Activated T-helper 17 cell treated with anti-CD3 and anti-CD28 coated beads, Interleukin-2, amount 50 U/mL, for 72 hours (primary cell): Measurements from ENCODE around the gene CAPN7. TPM values are rescaled to one million over a fixed set of nuclear protein-coding genes. Genes with fewer than 3 reads are reported as not detected.
"Not testable (repeated sequence)": the region's sequence is repeated elsewhere in the genome, so short reads cannot be mapped to it uniquely, and the experiment has no call there.

Experiments
- ATAC-seq: fragments of 150-1000 bp; cut with Tn5 transposase; replicated peaks from 2 replicates; pipeline ENCODE4 v1.10.0; 2021; ENCODE audit warnings: mild to moderate bottlenecking, moderate library complexity
- H3K27ac Mint-ChIP-seq: one replicate; pipeline ENCODE4 v1.8.0; 2022; ENCODE audit warnings: mixed read lengths
- H3K27me3 Mint-ChIP-seq: one replicate; pipeline ENCODE4 v1.8.0; 2022; ENCODE audit warnings: mixed read lengths
- H3K36me3 Mint-ChIP-seq: one replicate; pipeline ENCODE4 v1.8.0; 2022; ENCODE audit warnings: low read depth, mild to moderate bottlenecking, mixed read lengths
- H3K4me1 Mint-ChIP-seq: one replicate; pipeline ENCODE4 v1.8.0; 2022; ENCODE audit warnings: mixed read lengths
- H3K4me3 Mint-ChIP-seq: one replicate; pipeline ENCODE4 v1.8.0; 2022; ENCODE audit warnings: mild to moderate bottlenecking, mixed read lengths
- H3K9me3 Mint-ChIP-seq: one replicate; pipeline ENCODE4 v1.8.0; 2022; ENCODE audit warnings: mixed read lengths
- total RNA-seq, 2 donors: library from RNA; stranded (reverse); gene quantifications; one replicate each; pipeline ENCODE4 v1.2.3, GENCODE V29; 2022

CAPN7 gene
- total RNA-seq, 2 donors from 2014 or later, result 32.3 to 38.9 TPM

DNA sequence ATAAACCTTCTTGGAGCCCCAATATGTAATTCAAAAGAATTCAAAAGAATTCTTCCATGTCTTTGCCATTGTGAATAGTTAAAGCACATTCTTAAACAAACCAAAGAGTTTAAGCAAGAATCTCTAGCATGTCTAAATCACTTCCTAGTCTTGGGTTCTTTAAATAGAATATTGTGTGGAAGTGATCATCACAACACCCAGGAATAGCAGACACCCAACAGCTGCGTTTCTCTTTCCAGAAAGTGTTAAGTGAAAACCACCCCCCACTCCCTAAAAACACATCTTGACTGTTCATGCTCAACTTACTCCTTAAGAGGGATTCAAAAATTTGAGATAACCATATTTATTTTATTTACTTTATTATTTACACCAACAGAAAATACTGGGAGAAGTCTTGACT is 24.1 kb upstream of the CAPN7 start:
- no peak for ATAC-seq
- no peak overlapping the region for H3K27ac Mint-ChIP-seq
- H3K4me1 Mint-ChIP-seq, result no peaks in the 10 kb centered on the region
- H3K9me3 Mint-ChIP-seq, result no peaks in the 10 kb centered on the region
- H3K27me3 Mint-ChIP-seq, result peaks cover 12% of the 10 kb centered on the region
- no peak overlapping the region for H3K4me3 Mint-ChIP-seq
- no peaks in the 10 kb centered on the region for H3K36me3 Mint-ChIP-seq

DNA sequence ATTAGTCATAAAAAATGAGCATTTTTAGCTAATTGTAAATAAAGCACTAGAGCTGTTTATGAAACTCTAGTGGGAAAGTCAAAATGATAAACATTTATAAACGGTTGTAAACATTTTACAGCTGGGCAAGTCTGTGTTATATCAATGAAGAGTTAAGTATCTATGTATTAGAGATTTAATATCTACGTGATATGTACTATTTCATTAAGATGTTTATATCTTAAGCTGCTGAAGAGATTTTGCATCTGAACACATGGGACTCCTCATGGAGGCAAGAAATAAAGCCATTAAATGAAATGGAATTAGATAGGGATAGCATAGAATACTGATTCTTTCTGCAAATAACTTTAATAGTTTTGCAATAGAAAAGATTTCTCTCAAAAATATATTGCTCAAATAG is 23.0 kb upstream of the CAPN7 start:
- H3K27ac Mint-ChIP-seq, result no peak overlapping the region

DNA sequence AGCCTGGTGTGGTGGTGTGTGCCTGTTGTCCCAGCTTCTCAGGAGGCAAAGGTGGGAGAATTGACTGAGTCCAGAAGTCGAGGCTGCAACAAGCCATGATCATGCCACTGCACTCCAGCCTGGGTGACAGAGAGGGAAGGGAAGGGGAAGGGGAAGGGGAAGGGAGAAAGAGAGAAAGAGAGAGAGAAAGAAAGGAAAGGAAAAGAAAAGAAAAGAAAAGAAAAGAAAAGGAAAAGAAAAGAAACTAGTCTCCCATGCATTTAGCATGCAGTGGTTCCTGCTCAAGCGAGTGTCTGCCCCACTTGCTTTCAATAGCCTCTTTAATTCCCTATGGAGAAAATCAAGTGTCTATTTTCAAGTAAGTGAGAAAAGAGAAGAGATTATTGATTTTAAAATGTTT is 20.6 kb upstream of the CAPN7 start:
- H3K4me1 Mint-ChIP-seq, result no peaks in the 10 kb centered on the region
- no peaks in the 10 kb centered on the region for H3K9me3 Mint-ChIP-seq
- peaks cover 5% of the 10 kb centered on the region for H3K27me3 Mint-ChIP-seq
- H3K4me3 Mint-ChIP-seq, result no peak overlapping the region
- H3K27ac Mint-ChIP-seq, result no peak overlapping the region
- ATAC-seq, result no peak
- no peaks in the 10 kb centered on the region for H3K36me3 Mint-ChIP-seq

More for the DNA sequence above, 23.0 kb upstream of the CAPN7 start:
- no peaks in the 10 kb centered on the region for H3K4me1 Mint-ChIP-seq
- no peak for ATAC-seq
- H3K27me3 Mint-ChIP-seq, result peaks cover 12% of the 10 kb centered on the region
- no peak overlapping the region for H3K4me3 Mint-ChIP-seq
- no peaks in the 10 kb centered on the region for H3K9me3 Mint-ChIP-seq
- no peaks in the 10 kb centered on the region for H3K36me3 Mint-ChIP-seq

DNA sequence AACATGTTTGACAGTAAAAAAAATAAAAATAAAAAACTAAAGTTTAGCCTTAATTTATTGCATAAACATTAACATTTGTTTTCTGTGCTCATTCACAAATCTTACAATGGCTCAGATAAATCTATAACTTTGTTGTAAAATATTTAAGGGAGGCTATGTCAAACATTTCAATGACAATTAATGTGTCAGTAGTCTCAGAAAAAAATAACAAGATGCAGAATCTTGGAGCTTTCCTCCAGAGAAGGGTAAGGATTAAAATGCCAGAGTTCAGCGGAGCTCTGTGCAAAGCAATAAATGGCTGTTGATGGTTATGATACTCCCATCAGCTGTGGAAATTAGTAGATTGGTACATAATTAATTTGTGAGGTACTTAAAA is 20.0 kb upstream of the CAPN7 start:
- Mint-ChIP-seq H3K27ac (no peak overlapping the region), H3K36me3 (no peaks in the 10 kb centered on the region), H3K27me3 (peaks cover 5% of the 10 kb centered on the region), H3K4me3 (no peak overlapping the region), H3K9me3 (no peaks in the 10 kb centered on the region), H3K4me1 (no peaks in the 10 kb centered on the region)
- no peak for ATAC-seq

DNA sequence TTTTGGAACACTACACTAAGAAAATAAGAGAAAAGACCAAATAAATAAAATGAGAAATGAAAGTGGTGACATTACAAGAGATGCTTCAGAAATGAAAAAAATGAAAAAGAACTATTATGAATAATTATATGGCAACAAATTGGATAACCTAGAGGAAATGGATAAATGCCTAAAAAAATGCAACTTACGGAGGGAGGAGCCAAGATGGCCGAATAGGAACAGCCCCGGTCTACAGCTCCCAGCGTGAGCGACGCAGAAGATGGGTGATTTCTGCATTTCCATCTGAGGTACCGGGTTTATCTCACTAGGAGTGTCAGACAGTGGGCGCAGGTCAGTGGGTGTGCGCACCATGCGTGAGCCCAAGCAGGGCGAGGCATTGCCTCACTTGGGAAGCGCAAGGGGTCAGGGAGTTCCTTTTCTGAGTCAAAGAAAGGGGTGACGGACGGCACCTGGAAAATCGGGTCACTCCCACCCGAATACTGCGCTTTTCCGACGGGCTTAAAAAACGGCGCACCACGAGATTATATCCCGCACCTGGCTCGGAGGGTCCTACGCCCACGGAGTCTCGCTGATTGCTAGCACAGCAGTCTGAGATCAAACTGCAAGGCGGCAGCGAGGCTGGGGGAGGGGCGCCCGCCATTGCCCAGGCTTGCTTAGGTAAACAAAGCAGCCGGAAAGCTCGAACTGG is 19.4 kb upstream of the CAPN7 start:
- H3K9me3 Mint-ChIP-seq, ATAC-seq, H3K27me3 Mint-ChIP-seq, H3K4me3 Mint-ChIP-seq, H3K27ac Mint-ChIP-seq, H3K4me1 Mint-ChIP-seq, H3K36me3 Mint-ChIP-seq: not testable (repeated sequence)

DNA sequence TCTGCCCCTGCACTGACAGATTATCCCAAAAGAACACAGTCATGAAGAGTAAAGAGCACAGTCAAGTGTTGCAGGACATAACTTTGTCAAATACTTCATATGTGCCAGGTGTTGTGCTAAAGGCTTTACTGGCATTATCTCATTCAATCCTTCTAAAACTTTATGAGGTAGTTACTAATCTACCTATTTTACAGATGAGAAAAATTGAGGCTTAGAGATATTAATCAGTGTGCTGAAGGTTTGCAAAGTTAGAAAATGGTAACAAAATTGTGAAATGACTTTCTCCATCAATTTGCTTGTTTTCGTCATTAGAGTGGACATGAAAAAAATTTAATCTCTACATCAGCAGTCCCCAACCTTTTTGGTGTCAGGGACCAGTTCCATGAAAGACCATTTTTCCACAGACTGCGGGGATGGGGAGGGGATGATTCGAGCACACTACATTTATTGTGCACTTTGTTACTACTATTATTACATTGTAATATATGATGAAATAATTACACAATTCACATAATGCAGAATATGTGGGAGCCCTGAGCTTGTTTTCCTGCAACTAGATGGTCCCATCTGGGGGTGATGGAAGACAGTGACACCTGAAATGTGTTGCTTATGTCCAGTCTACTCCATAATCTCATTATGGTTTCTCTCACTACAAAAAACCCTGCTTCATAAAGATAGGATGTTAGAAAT is 8.6 kb upstream of the CAPN7 start:
- no peak for ATAC-seq
- H3K4me3 Mint-ChIP-seq, result no peak overlapping the region
- no peaks in the 10 kb centered on the region for H3K9me3 Mint-ChIP-seq
- peaks cover 14% of the 10 kb centered on the region for H3K4me1 Mint-ChIP-seq
- H3K27ac Mint-ChIP-seq, result no peak overlapping the region
- no peaks in the 10 kb centered on the region for H3K27me3 Mint-ChIP-seq
- H3K36me3 Mint-ChIP-seq, result no peaks in the 10 kb centered on the region

DNA sequence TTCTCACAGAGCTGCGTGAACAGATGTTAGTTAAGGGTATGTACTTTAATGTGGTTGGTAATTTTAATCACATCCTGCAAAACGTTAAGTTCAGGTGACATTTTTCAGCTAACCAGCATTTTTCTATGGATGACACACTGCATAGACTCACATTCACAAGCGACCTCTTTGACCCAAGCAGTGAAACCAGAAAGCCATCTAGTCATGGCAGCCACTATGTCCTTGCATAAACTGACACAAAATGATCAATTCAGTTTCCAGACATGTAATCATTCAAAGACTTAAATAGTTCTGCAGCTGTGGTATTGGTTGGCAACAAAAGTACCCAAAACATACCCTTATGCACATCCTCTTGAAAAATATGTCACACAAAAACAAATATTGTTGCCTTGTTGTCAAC is 7.4 kb upstream of the CAPN7 start:
- Mint-ChIP-seq H3K9me3 (no peaks in the 10 kb centered on the region), H3K4me1 (peaks cover 19% of the 10 kb centered on the region), H3K4me3 (peak overlapping the region; percentile 19), H3K27ac (peak overlapping the region; percentile 85), H3K36me3 (no peaks in the 10 kb centered on the region), H3K27me3 (no peaks in the 10 kb centered on the region)
- ATAC-seq, result peak; percentile 84

DNA sequence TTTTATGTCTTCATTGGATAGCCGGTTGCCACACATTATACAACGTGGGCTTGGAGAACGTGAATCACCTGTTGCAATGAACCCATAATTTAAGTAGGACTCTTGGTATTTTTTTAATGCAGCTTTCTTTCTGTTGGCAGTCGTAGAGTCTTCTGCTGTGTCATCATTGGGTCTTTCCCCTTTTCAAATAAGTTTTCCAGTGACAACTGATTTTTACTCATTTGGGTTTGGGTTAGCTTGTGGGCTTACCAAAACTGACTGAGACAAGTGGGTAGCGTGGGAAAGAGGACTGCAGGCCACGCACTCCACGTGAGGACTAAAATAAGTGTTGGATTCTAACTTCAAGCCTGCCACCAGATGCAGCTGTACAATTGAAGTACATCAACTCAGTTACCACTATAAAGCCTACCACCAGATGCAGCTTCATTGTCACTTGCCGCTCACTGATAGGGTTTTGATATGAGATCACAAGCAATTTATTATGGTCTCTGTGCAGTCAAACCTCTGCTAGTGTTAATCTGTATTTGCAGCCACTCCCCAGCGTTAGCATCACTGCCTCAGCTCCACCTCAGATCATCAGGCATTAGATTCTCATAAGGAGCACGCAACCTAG is 6.4 kb upstream of the CAPN7 start:
- H3K4me3 Mint-ChIP-seq, result peak overlapping the region; percentile 19
- no peaks in the 10 kb centered on the region for H3K9me3 Mint-ChIP-seq
- peaks cover 19% of the 10 kb centered on the region for H3K4me1 Mint-ChIP-seq
- ATAC-seq, result peak; percentile 37
- no peaks in the 10 kb centered on the region for H3K36me3 Mint-ChIP-seq
- H3K27ac Mint-ChIP-seq, result peak overlapping the region; percentile 85
- no peaks in the 10 kb centered on the region for H3K27me3 Mint-ChIP-seq

DNA sequence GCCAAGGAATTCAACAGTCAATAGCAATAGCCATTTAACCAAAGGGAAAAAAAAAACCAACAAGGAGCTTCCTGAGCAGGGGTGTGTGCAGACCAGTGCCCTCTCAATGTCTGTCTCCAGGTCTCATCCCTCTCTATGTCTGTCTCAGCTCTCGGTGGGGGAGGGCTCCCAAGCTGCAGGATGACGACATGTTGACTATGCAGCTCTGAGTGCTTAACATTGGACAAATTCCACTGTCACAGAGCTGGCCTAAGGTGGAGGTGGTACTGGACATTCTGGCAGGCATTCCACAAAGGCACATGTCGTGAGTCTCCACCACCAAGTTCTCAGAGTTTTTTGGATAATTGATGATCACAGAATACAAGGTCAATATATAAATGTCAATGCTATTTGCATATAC is 2.0 kb upstream of the CAPN7 start:
- peaks cover 14% of the 10 kb centered on the region for H3K36me3 Mint-ChIP-seq
- peaks cover 24% of the 10 kb centered on the region for H3K4me1 Mint-ChIP-seq
- no peak overlapping the region for H3K4me3 Mint-ChIP-seq
- no peaks in the 10 kb centered on the region for H3K27me3 Mint-ChIP-seq
- no peak for ATAC-seq
- H3K9me3 Mint-ChIP-seq, result no peaks in the 10 kb centered on the region
- no peak overlapping the region for H3K27ac Mint-ChIP-seq

DNA sequence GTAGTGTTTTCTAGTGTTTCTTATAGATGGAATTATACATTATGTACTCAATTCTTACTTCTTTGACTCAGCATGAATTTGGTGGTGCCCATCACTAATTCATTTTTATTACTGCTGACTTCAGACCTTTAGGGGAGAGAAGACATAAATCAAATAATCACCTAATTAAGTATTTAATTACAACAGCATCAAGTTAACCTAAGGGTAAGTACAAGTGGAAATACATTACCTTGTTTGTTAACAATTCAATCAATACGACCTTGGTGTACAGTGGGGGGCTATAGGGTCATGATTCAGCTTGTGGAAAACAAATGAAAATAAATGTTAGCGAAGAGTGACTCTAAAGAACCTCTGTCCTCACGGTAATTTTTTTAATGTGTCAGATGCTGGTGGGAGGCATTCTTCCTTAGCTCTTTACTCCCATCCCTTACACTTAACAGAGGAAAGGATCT is 538 bp upstream of the CAPN7 start:
- Mint-ChIP-seq H3K9me3 (no peaks in the 10 kb centered on the region), H3K36me3 (peaks cover 15% of the 10 kb centered on the region), H3K27me3 (no peaks in the 10 kb centered on the region), H3K27ac (peak overlapping the region; percentile 93), H3K4me1 (peaks cover 17% of the 10 kb centered on the region), H3K4me3 (peak overlapping the region; percentile 86)
- no peak for ATAC-seq

DNA sequence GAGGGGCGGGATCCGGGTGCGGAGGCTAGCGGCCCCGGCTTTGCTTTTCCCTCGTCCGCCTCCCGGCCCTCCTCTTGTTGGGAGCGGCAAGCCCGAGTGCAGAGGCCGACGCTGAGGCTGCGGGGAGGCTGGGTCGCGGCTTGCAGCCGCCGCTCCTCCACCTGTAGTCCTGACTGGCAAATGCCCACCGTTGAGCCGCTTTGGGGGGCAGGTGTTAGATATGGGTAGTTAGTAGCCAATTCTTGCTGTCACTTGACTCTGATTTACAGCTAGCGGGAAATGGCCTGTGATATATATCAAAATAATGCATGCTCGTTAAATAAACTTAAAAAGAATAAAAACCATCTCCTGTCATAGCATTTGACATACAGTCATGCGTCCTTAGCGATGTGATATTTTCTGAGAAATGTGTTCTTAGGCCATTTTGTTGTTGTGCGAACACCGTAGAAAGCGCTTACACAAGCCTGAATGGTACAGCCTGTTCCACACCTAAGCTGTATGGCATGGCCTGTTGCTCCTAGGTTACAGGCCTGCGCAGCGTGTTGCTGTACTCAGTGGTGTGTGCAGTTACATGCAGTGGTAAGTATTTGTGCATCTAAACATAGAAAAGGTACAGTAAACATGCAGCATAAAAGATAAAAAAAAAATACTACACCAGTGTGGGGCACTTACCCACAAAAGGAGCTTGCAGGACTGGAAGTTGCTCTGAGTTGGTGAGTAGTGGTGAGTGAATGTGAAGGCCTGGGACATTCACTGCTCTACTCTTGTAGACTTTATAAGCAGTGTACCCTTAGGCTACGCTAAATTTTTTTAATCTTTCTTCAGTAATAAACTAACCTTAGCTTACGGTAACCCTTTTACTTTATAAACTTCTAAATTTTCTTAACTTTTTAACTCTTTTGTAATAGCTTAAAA is 873 bp downstream of the CAPN7 start:
- H3K27me3 Mint-ChIP-seq, result no peaks in the 10 kb centered on the region
- H3K9me3 Mint-ChIP-seq, result no peaks in the 10 kb centered on the region
- peaks cover 17% of the 10 kb centered on the region for H3K4me1 Mint-ChIP-seq
- ATAC-seq, result peak; percentile 38
- peak overlapping the region; percentile 80 for H3K27ac Mint-ChIP-seq
- peak overlapping the region; percentile 86 for H3K4me3 Mint-ChIP-seq
- H3K36me3 Mint-ChIP-seq, result peaks cover 29% of the 10 kb centered on the region

DNA sequence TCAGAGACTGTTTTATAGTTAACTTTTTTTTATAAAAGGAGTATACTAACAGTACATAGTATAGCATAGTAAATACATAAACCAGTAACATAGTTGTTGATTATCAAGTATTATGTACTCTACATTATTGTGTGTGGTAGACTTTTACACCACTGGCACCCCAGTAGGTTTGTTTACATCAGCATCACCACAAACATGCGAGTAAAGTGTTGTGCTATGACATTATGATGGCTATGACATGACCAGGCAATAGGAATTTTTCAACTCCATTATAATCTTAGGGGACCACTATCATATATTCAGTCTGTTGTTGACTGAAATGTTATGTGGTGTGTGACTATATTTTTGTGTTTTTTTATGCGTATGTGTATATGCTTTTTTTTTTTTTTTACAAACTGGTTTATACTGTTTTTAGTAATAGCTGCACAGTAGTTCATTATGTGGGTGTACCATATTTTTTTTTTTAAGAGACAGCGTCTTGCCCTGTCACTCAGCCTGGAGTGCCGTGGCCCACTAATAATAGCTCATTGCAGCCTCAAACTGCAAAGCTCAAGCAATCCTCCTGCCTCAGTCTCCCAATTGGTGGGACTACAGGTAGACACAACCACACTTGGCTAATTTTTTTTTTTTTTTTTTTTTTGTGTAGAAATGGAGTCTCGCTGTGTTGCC is 1.9 kb downstream of the CAPN7 start:
- no peak for ATAC-seq
- peaks cover 39% of the 10 kb centered on the region for H3K36me3 Mint-ChIP-seq
- H3K4me1 Mint-ChIP-seq, result peaks cover 12% of the 10 kb centered on the region
- no peaks in the 10 kb centered on the region for H3K27me3 Mint-ChIP-seq
- peak overlapping the region; percentile 86 for H3K4me3 Mint-ChIP-seq
- no peaks in the 10 kb centered on the region for H3K9me3 Mint-ChIP-seq
- peak overlapping the region; percentile 80 for H3K27ac Mint-ChIP-seq

DNA sequence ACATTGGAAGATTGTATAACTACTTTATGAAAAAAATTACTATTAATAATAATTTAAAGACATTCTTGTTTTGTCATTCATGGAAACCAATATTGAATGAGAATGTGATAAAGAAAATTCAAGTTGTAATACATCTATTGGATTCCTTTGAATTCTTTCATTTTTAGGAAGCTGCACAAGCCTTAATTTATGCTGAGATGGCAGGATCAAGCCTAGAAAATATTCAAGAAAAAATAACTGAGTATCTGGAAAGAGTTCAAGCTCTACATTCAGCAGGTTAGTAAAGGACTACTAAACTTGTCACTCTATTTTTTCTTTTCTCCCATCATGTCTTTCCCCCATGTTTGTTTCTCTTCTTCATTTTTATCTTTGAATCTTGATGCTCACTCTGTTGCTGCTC is 5.9 kb downstream of the CAPN7 start:
- Mint-ChIP-seq H3K9me3 (no peaks in the 10 kb centered on the region), H3K27ac (peak overlapping the region; percentile 36), H3K27me3 (no peaks in the 10 kb centered on the region), H3K4me3 (no peak overlapping the region), H3K4me1 (peaks cover 9% of the 10 kb centered on the region), H3K36me3 (peaks cover 78% of the 10 kb centered on the region)
- no peak for ATAC-seq

DNA sequence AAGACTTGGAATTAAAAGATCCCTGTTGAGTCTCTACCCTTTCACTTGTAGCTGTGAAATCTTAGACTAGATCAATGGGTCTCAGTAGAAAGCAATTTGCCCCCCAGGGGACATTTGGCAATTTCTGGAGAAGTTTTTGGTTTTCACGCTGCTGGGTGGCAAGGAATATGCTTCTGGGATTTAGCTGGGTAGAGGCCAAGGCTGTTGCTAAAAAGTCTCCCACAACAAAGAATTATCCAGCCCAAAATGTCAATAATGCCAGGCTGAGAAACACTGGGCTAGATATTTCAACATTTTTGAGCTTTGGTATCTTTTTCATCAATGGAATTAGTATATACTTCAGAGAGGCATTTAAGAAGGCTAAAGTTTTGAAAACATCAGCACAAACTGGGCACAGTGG is 8.7 kb downstream of the CAPN7 start:
- no peak for ATAC-seq
- peaks cover 4% of the 10 kb centered on the region for H3K4me1 Mint-ChIP-seq
- no peak overlapping the region for H3K4me3 Mint-ChIP-seq
- H3K27me3 Mint-ChIP-seq, result no peaks in the 10 kb centered on the region
- H3K36me3 Mint-ChIP-seq, result peaks cover 92% of the 10 kb centered on the region
- H3K9me3 Mint-ChIP-seq, result no peaks in the 10 kb centered on the region
- no peak overlapping the region for H3K27ac Mint-ChIP-seq
